ENCODE data around the gene KIAA2012.

The KIAA2012 gene

DNA sequence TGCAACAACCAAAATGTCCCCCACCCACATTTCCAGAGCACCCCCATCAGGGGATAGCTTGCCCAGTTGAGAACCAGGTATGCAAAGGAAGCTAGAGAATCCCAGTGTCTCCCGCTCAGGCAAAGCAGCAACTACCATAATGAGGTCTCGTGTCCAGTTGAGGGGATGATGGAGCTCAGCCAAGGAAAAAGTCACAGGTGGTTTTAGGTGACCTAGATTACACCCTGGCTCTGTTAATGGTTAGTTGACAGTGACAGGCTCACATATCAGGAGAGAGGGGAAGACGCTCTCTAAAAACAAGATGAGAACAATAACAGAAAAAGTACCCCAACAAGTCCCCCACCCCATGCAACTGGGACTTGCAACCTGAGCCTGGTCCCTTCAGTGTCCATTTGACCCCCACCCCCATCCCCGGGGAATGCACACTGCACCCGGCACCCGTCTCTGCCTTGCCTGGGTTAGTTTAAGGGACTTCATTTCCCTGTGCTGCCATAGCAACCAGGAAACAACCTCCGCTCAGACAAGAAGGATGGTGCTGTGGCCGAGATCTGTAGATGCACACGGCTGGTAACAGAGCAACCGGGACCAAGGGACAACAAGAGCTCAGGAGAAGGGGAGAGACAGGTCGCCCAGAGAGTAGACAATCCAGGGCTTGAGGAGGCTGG is at the start of gene KIAA2012:
Gene KIAA2012 (plus strand): TSS at position 519 of the 665 bp plus-strand sequence. CDS start 373 bp downstream, outside the sequence.
- CTCF ChIA-PET = interaction anchor here (1.3 kb wide), 1 partner anchor 25 kb away, joined by 4 read pairs; no protein-coding TSS in a partner anchor
- POLR2A ChIA-PET = no interaction called here
- DNase-seq (ENCODE audit: extremely low spot score) = no peak
- TF ChIP-seq, protein P1, sequence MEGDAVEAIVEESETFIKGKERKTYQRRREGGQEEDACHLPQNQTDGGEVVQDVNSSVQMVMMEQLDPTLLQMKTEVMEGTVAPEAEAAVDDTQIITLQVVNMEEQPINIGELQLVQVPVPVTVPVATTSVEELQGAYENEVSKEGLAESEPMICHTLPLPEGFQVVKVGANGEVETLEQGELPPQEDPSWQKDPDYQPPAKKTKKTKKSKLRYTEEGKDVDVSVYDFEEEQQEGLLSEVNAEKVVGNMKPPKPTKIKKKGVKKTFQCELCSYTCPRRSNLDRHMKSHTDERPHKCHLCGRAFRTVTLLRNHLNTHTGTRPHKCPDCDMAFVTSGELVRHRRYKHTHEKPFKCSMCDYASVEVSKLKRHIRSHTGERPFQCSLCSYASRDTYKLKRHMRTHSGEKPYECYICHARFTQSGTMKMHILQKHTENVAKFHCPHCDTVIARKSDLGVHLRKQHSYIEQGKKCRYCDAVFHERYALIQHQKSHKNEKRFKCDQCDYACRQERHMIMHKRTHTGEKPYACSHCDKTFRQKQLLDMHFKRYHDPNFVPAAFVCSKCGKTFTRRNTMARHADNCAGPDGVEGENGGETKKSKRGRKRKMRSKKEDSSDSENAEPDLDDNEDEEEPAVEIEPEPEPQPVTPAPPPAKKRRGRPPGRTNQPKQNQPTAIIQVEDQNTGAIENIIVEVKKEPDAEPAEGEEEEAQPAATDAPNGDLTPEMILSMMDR (IDR thresholded peaks at IDR 0.05; ENCODE audit: control extremely low read depth, extremely low read depth, low read depth, missing control alignments) = no peak

DNA sequence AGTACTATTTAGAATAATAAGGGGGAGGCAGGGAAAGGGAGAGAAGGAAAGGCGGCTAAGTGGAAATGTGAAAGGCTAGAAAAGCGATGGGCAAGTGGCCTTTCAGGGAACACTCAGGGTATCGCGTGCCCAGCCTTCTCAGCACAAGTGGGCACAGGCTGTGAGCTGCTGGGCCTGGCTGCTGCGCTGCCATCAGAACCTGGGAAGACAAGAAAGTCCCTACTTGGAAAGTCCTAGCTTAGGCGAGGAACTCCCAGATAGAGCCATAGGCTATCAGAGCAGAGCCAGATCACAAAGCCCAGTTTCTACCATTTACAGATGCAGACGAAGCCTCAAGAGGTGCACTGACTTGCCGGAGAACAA is 49.2 kb upstream of the KIAA2012 start:
- TF ChIP-seq, protein P1 (IDR thresholded peaks at IDR 0.05; ENCODE audit: control extremely low read depth, extremely low read depth, low read depth, missing control alignments) = no peak
- ChIA-PET POLR2A (no interaction called here), CTCF (no interaction called here)
- DNase-seq (ENCODE audit: extremely low spot score) = no peak

DNA sequence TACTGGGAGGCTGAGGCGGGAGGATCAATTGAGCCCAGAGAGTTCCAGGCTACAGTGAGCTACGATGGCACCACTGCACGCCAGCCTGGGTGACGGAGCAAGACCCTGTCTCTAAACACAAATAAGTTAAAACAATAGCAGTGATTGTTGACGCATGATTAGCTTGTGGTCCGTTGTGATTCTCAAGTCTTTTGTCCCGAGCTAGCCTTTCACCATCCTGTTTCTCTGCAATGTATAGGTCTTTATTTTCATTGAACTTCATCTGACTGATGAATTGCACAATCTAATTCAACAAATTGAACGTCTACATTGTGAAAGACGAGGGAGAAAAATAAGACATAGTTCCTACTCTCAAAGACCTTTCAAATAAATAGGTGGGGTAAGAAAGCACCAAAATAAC is 48.2 kb upstream of the KIAA2012 start:
- ChIA-PET POLR2A (no interaction called here), CTCF (interaction anchor here (1.5 kb wide), 1 partner anchor 20 kb away, joined by 3 read pairs; no protein-coding TSS in a partner anchor)
- DNase-seq (ENCODE audit: extremely low spot score) = no peak
- TF ChIP-seq, protein P1 (IDR thresholded peaks at IDR 0.05; ENCODE audit: control extremely low read depth, extremely low read depth, low read depth, missing control alignments) = no peak

DNA sequence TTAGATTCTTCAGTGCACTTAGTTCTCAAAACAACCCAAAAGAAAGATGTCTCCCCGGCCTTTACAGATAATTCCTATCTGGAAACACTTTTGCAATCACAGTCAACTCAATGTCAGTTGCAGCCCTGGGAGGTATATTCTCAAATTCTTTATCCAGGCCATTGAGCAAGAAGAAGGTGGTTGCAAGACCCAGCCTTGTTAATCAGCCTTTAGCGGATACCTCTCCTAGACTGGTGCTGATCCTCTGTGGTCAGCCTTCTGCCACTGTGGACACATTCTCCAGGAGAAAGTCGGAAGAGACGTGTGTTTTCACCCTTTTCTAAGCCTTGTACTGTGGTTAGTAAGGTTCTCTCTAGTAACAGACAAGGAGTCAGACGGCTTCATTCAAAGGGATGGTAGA is 47.2 kb upstream of the KIAA2012 start:
- CTCF ChIA-PET = interaction anchor here (1.5 kb wide), 1 partner anchor 21 kb away, joined by 3 read pairs; no protein-coding TSS in a partner anchor
- TF ChIP-seq, protein P1 (IDR thresholded peaks at IDR 0.05; ENCODE audit: control extremely low read depth, extremely low read depth, low read depth, missing control alignments) = no peak
- no peak for DNase-seq (ENCODE audit: extremely low spot score)
- POLR2A ChIA-PET = no interaction called here

DNA sequence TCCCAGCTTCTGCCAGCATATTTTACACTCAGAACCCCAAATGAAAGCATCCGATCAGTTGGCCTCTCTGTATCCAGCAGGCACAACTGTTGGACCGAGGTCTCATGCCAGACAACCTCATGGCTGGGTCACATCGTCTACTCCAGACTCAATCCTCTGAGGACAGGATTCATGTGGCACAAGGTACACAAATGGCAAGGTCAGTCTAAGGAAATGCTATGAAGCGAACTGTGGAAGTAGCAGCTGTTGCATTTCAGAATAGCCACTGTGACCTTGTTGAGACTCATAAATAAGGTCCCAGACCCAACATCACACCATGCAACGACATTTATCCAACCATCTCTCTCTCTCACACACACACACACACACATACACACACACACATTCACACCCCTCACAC is 46.5 kb upstream of the KIAA2012 start:
- TF ChIP-seq, protein P1 (IDR thresholded peaks at IDR 0.05; ENCODE audit: control extremely low read depth, extremely low read depth, low read depth, missing control alignments) = no peak
- CTCF ChIA-PET = interaction anchor here (1.0 kb wide), 1 partner anchor 17 kb away, joined by 3 read pairs; no protein-coding TSS in a partner anchor
- POLR2A ChIA-PET = no interaction called here
- DNase-seq (ENCODE audit: extremely low spot score) = no peak

DNA sequence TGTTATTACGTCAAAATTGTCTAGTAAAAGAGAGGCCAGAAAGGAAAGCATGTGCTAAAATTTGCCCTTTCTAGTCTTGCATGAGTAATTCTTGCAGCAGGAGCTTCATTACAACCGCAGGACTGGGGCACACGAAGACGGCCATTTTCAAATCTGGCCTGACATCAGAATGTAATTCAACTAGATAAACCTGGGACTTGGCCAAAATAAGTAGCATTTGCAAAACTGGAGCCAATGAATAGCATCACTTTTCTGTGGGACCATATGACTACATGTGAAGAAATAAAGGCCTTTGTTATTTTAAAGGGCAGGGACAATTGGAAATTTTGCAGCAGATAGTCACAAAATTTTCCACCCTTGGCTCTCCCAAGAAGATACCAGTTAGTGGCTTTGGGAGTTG is 42.4 kb upstream of the KIAA2012 start:
- TF ChIP-seq, protein P1 (IDR thresholded peaks at IDR 0.05; ENCODE audit: control extremely low read depth, extremely low read depth, low read depth, missing control alignments) = no peak
- CTCF ChIA-PET = no interaction called here
- POLR2A ChIA-PET = no interaction called here
- DNase-seq (ENCODE audit: extremely low spot score) = no peak
